Astrocyte of the cerebellum (primary cell): Measurements from ENCODE around the gene IL21.

Experiments
- DNase-seq: peaks from one replicate; pipeline ENCODE4 v3.0.0-alpha.2; 2011; ENCODE audit warnings: low read depth
- H3K4me3 ChIP-seq: 2 replicates; pipeline ENCODE4 v1.5.1; 2011; ENCODE audit warnings: mild to moderate bottlenecking, low read depth, low read length, moderate library complexity
- CTCF ChIP-seq: IDR thresholded peaks from 2 replicates; pipeline ENCODE4 v1.5.1; 2012; ENCODE audit warnings: low read length, low read depth, moderate library complexity, mild to moderate bottlenecking; ENCODE audit errors: missing control alignments
- in situ Hi-C: cut with HindIII; loops from 2 replicates; pipeline ENCODE4 v1.10.0; 2017; ENCODE audit warnings: low sequenced_read_pairs

The IL21 gene

GRCh38 chr4:122621016-122621507, at the start of gene IL21:
Gene IL21 (minus strand): TSS chr4:122621066. CDS start chr4:122621011, 55 bp downstream.
- DNase-seq: no peak
- no peak for TF ChIP-seq CTCF
- no peak within 1 kb of the TSS for H3K4me3 ChIP-seq
- in situ Hi-C loops: no loop called here

GRCh38 chr4:122669911-122670738, 49.3 kb upstream of the IL21 start:
- TF ChIP-seq CTCF: no peak
- in situ Hi-C loops: no loop called here
- no peak overlapping the region for H3K4me3 ChIP-seq
- DNase-seq: no peak

GRCh38 chr4:122668241-122668640, 47.4 kb upstream of the IL21 start:
- no peak for TF ChIP-seq CTCF
- in situ Hi-C loops: no loop called here
- no peak overlapping the region for H3K4me3 ChIP-seq
- no peak for DNase-seq

- TF ChIP-seq CTCF: no peak
- in situ Hi-C loops: no loop called here
- no peak overlapping the region for H3K4me3 ChIP-seq
- peak; percentile 79 for DNase-seq
Measured at GRCh38 chr4:122666527-122667245, 45.8 kb upstream of the IL21 start.

GRCh38 chr4:122665161-122665929, 44.5 kb upstream of the IL21 start:
- in situ Hi-C loops: no loop called here
- no peak for TF ChIP-seq CTCF
- no peak for DNase-seq
- H3K4me3 ChIP-seq: no peak overlapping the region
